Cardiac muscle cell (in vitro differentiated cells and primary cell): Measurements from ENCODE around the gene OLFM4. TPM values are rescaled to one million over a fixed set of nuclear protein-coding genes. Genes with fewer than 3 reads are reported as not detected.

Experiments
- DNase-seq, 2 donors: peaks; one replicate each; pipeline versions ENCODE4 v3.0.0 to v3.0.0-alpha.2; 2010 to 2017; ENCODE audit warnings: low read depth in 1 of 2, low spot score in 1 of 2
- H3K27ac ChIP-seq: fragments of 200-600 bp; sonication (generic); 2 replicates; pipeline ENCODE4 v1.5.1; 2016
- H3K27me3 ChIP-seq: fragments of 200-600 bp; sonication (generic); 2 replicates; pipeline ENCODE4 v1.6.0; 2016; ENCODE audit warnings: control low read depth
- H3K36me3 ChIP-seq: fragments of 200-600 bp; sonication (generic); 2 replicates; pipeline ENCODE4 v1.5.1; 2016; ENCODE audit warnings: control low read depth
- H3K4me1 ChIP-seq: fragments of 200-600 bp; sonication (generic); 2 replicates; pipeline ENCODE4 v1.8.1; 2017; ENCODE audit warnings: low read depth, mild to moderate bottlenecking, mixed run types
- H3K4me3 ChIP-seq: fragments of 200-600 bp; sonication (generic); 2 replicates; pipeline ENCODE4 v1.5.1; 2016; ENCODE audit warnings: mild to moderate bottlenecking
- H3K9me3 ChIP-seq: fragments of 200-600 bp; sonication (generic); 2 replicates; pipeline ENCODE4 v1.5.1; 2017; ENCODE audit warnings: low read depth, mild to moderate bottlenecking, control low read depth
- CTCF ChIP-seq: IDR thresholded peaks from 2 replicates; pipeline ENCODE4 v1.5.1; 2012; ENCODE audit warnings: low read depth, mild to moderate bottlenecking, low read length
- polyA plus RNA-seq: library from polyadenylated mRNA; unstranded; fragments of >200 nt; fragmentation: Nextera tagmentation; extraction: Ambion mirVana; gene quantifications from 2 replicates; pipeline ENCODE4 v1.2.1, GENCODE V29; 2016
- total RNA-seq: library from RNA; depleted of rRNA; stranded (reverse); fragments of >200 nt; gene quantifications from 2 replicates; pipeline ENCODE4 v1.2.3, GENCODE V29; 2016

OLFM4 gene
- total and polyA plus RNA-seq, 2 experiments from 2014 or later: not detected

GRCh38 chr13:53028063-53028462, 550 bp upstream of the OLFM4 start:
- TF ChIP-seq CTCF: no peak
- Histone ChIP-seq H3K4me1 (no peaks in the 10 kb centered on the region), H3K36me3 (no peaks in the 10 kb centered on the region), H3K27me3 (no peaks in the 10 kb centered on the region), H3K4me3 (no peak overlapping the region), H3K9me3 (no peaks in the 10 kb centered on the region), H3K27ac (no peak overlapping the region)
- DNase-seq: no peak

DNA sequence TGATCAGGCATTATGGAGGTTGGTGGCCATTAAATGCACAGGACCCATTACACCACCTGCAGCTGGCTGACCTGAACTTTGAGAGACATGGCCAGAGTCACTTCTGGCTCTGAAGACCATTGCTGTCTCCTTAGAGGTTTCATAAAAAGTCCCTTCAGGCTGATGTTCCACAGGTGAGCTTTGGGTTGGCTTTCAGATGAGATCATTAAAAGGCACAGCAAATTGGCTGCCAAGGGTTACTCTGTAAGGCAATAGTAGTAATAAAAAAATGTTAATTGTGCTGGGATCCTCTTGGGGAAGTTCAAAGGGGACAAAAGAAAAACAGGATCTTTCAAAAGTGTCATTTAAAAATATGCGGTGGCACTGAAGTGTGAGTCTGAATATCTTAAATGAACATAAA, 4.2 kb downstream of the OLFM4 start:
- H3K9me3 ChIP-seq: no peaks in the 10 kb centered on the region
- DNase-seq: no peak
- no peaks in the 10 kb centered on the region for H3K27me3 ChIP-seq
- no peaks in the 10 kb centered on the region for H3K4me1 ChIP-seq
- H3K4me3 ChIP-seq: no peak overlapping the region
- H3K36me3 ChIP-seq: no peaks in the 10 kb centered on the region
- H3K27ac ChIP-seq: no peak overlapping the region
- TF ChIP-seq CTCF: no peak

DNA sequence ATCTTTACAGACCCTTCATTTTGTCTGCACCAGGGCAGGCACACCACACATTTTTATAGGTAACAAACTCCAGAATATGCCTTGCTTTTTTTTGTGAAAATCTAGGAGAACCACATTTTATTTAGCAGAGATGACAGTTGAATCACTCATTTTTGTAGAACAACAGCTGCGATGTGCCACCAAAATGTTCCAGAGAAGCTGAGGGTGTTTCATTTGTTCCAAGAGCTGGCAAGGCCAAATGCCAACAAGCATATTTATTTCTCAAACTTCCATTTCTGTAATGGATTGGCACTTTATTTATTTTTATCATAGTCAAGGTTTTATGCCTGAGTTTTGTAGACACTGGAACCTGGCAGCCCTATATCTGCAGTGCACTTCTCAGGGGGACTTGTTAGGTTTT, 10.4 kb downstream of the OLFM4 start:
- no peak for DNase-seq

DNA sequence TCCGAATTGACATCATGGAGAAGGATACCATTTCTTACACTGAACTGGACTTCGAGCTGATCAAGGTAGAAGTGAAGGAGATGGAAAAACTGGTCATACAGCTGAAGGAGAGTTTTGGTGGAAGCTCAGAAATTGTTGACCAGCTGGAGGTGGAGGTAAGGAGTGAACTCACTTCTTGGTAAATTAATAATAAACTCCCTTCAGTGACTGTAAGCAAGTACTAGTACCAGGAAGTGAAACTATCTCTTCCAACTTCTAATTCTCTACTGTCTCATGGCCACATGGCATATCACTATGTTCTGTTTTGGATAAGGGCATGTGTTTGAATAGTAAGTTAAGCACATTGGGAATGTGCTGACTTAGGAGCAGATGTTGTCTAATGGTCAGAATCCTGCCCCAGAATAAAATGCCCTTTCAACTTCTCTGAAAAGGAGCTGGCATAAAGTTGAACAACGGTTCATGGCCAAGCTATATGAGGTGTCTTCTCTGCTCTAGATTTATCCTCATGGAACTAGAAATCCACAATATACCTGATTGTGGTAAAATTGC, 13.4 kb downstream of the OLFM4 start:
- TF ChIP-seq CTCF: no peak
- H3K36me3 ChIP-seq: no peaks in the 10 kb centered on the region

More for the DNA sequence above, 10.4 kb downstream of the OLFM4 start:
- H3K36me3 ChIP-seq: no peaks in the 10 kb centered on the region
- no peaks in the 10 kb centered on the region for H3K27me3 ChIP-seq
- H3K27ac ChIP-seq: no peak overlapping the region
- H3K4me3 ChIP-seq: no peak overlapping the region
- no peaks in the 10 kb centered on the region for H3K9me3 ChIP-seq
- no peaks in the 10 kb centered on the region for H3K4me1 ChIP-seq
- no peak for TF ChIP-seq CTCF

GRCh38 chr13:53042877-53043276, 14.3 kb downstream of the OLFM4 start:
- H3K27me3 ChIP-seq: no peaks in the 10 kb centered on the region
- no peak for TF ChIP-seq CTCF
- no peaks in the 10 kb centered on the region for H3K9me3 ChIP-seq
- H3K4me1 ChIP-seq: no peaks in the 10 kb centered on the region
- no peak overlapping the region for H3K27ac ChIP-seq
- DNase-seq: no peak
- H3K36me3 ChIP-seq: no peaks in the 10 kb centered on the region
- no peak overlapping the region for H3K4me3 ChIP-seq

More for the DNA sequence above, 13.4 kb downstream of the OLFM4 start:
- Histone ChIP-seq H3K4me1 (no peaks in the 10 kb centered on the region), H3K9me3 (no peaks in the 10 kb centered on the region), H3K27me3 (no peaks in the 10 kb centered on the region), H3K27ac (no peak overlapping the region), H3K4me3 (no peak overlapping the region)
- DNase-seq: no peak

DNA sequence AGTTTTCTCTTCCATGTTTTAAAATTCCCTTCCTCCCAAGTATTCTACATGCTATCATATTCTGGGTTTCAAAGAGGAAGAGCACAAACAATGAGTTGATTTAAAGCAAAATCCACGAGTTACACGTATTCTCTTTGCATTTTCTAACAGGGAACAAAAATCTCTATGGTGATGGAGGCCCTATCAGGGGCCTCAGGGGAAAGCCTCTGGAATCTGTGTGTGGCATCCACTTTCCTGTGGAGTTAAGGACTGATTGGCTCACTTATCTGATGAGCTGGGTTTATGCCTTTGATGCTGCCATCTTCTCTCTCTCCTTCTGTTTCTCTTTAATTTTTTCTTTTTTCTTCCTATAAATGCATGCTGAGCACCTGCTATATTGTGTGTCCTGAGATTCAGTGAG, 14.8 kb downstream of the OLFM4 start:
- no peaks in the 10 kb centered on the region for H3K4me1 ChIP-seq
- no peak for DNase-seq
- no peaks in the 10 kb centered on the region for H3K27me3 ChIP-seq
- H3K27ac ChIP-seq: no peak overlapping the region
- no peaks in the 10 kb centered on the region for H3K36me3 ChIP-seq
- TF ChIP-seq CTCF: no peak
- no peak overlapping the region for H3K4me3 ChIP-seq
- H3K9me3 ChIP-seq: no peaks in the 10 kb centered on the region
